Activated CD4-positive, alpha-beta T cell treated with anti-CD3 and anti-CD28 coated beads for 48 hours (primary cell): ENCODE data around the gene ASB8.
A peak's percentile ranks its signal among the peaks of the same experiment; 100 is the strongest.
"Not testable (repeated sequence)": the region's sequence is repeated elsewhere in the genome, so short reads cannot be mapped to it uniquely, and the experiment has no call there.

Source experiments
- DNase-seq: peaks from one replicate; pipeline ENCODE4 v3.0.0-alpha.2; 2020

ASB8 gene

GRCh38 chr12:48182631-48183030 is 25.3 kb upstream of the ASB8 start:
- no peak for DNase-seq

DNA sequence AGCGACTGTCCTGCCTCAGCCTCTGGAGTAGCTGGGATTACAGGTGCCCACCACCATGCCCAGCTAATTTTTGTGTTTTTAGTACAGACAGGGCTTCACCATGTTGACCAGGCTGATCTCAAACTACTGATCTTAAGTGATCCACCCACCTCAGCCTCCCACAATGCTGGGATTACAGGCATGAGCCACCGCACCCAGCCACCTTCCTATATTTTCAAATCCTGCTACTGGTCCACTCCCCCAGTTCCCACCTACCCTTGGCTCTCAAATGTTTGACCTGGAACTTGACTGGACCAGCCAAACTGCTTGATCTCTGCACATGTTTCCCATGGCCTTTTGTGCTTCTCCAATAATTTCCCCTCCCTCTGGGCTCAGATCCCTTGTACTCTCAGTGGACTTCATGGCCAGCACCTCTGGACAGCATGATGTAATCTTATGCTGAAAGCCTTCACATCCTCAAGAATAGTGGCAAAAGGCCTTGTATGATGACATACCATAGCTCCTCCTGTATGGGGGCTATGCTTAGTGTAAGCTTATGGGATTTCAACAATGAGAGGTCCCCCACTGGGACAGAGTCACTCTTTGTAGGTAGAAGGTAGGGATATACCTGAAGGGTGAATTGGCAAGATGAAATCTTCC is 23.7 kb upstream of the ASB8 start:
- DNase-seq, result no peak

DNA sequence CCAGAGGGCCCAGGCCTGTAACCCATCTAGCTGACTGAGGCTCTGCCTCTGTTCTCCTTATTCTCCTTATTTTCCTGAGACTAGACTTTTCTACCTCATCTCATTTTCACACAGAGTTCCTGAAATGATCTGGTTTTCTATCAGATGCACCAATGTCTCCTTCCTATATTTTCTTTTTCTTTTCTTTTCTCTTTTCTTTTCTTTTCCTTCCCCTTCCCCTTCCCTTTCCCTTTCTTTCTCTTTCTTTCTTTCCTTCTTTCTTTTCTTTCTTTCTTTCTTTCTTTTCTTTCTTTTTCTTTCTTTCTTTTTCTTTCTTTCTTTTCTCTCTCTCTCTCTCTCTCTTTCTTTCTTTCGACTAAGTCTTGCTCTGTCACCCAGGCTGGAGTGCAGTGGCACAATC is 23.1 kb upstream of the ASB8 start:
- DNase-seq, result no peak

GRCh38 chr12:48179466-48179865 is 22.2 kb upstream of the ASB8 start:
- no peak for DNase-seq

DNA sequence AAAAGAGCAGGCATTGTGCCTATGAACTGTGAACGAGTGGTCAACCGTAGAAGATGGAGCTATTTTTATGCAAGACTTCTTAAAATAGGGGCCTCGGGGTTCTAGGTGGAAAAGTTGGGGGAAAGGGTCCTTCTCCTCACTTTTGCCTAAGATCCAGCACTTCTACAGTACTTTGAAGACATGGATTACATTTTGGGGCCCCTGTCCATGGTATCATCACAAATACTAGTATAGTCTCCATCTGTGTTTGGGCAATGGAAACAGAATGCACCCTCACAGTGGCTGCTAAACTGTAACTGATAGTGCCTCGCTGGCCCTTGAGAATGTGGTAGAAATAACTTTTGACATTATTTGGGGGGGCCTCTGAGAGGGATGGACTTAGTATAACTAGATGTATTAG is 20.7 kb upstream of the ASB8 start:
- no peak for DNase-seq

GRCh38 chr12:48176417-48176751 is 19.1 kb upstream of the ASB8 start:
- DNase-seq, result no peak

- no peak for DNase-seq
These were observed 18.5 kb upstream of the ASB8 start for GRCh38 chr12:48175613-48176416.

- no peak for DNase-seq
These were observed 11.7 kb upstream of the ASB8 start for GRCh38 chr12:48169011-48169410.

GRCh38 chr12:48165089-48165981 is 8.0 kb upstream of the ASB8 start:
- peak; percentile 54 for DNase-seq

GRCh38 chr12:48164451-48164850 is 7.1 kb upstream of the ASB8 start:
- DNase-seq, result no peak

DNA sequence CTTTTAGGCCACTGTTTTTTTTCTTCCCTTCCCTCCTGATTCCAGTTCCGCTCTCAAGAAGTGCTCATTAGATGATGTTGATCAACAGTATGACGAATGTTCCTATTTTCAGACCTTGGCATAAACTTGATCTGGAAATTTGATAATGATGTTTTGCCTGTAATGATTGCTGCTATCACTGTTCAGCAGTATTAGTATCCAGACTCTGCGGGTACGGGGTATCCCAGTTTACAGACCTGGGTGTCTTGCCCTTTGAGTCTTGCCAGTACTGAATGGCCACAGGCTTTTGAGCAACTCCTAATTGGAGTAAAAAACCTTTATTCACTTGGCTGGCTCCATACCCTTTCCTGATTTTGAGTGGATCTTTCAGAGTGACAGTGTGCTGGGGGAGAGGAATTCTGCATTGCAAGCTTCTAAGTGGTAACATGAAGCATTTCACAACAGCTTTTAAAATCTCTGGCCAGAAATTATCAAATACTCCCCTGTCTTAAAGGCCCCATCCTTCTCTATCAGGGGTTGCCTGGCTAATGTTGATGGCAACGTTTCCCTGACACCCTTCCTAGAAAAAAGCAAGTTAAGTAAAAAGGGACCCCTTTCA is 5.9 kb upstream of the ASB8 start:
- DNase-seq, result no peak

DNA sequence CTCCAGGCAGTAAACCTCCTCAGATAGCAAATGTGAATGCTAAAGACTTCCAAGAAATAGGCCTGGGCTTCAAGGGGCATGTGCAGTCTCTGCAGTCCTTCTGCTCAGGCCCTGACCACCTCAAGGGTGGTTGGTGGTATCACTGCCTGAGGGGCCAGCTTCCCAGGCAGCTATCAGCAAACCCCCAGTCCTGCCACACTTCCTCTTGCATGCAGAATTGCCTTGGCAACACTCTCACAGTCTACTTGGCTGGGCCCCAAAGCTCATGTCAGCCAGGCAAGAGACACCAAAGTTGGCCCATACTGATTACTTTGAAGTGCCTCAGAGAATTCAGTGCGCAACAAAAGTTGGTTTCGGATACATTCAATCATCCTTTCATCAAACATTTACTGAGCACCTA is 3.5 kb upstream of the ASB8 start:
- DNase-seq, result no peak

- DNase-seq, result no peak
These were observed 2.7 kb upstream of the ASB8 start for GRCh38 chr12:48160046-48160445.

GRCh38 chr12:48157889-48158370 is 615 bp upstream of the ASB8 start:
- DNase-seq, result peak; percentile 32

DNA sequence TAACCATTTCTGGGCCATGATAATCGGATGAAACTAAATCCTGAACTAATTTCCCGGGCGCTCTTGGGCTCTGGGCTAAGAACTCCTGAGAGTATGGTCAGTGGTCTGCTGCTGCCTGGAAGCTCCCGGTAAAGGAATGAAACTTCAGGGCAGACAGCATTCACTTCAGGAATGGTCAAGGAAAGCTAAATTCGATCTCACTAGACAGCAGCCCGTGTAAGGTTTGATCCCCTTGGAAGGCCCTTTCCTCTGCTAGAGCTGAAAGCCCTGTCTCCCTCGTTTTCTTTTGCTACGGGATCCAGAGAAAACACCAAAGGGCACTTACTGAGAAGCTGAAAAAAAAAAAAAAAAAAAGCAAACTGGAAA is 680 bp downstream of the ASB8 start:
- no peak for DNase-seq

GRCh38 chr12:48155786-48156185 is 1.5 kb downstream of the ASB8 start:
- DNase-seq, result not testable (repeated sequence)

GRCh38 chr12:48151103-48151771 is 6.1 kb downstream of the ASB8 start:
- no peak for DNase-seq

DNA sequence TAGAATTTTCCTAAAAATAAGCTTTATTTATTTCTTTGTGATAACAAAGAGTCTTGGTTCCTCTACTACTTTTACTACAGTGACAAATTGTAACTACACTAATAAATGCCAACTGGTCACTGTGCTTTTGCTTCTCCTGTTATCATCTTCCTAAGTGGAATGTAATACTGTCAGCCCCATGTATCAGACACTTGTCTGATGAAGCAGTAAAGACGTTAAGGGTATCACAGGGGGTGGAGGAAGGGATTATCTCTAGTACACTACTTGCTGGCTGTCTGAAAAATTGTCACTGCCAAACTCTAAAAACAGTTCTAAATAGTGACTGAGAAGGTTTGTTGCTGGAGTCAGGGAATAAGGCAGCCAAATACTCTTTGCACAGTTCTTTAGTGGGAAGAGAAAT is 11.3 kb downstream of the ASB8 start:
- DNase-seq, result no peak

DNA sequence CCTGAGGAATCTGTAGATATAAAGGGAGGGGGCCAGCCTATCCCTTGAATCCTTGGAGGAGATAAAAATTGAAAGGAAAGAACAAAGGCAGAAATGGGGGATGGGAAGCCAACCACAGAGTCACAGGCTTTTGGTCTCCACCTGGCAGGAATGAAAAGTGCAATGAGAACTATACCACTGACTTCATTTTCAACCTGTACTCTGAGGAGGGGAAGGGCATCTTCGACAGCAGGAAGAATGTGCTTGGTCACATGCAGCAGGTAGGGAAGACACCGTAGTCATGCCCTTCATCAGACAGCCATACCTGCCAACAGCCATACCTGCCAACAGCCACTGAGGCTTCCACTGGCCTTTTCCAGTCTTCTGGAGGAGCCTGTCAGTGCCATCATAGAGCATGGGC is 13.4 kb downstream of the ASB8 start:
- DNase-seq, result no peak

- no peak for DNase-seq
These were observed 14.3 kb downstream of the ASB8 start for GRCh38 chr12:48142818-48143674.

GRCh38 chr12:48135027-48135426 is 22.3 kb downstream of the ASB8 start:
- DNase-seq, result no peak

DNA sequence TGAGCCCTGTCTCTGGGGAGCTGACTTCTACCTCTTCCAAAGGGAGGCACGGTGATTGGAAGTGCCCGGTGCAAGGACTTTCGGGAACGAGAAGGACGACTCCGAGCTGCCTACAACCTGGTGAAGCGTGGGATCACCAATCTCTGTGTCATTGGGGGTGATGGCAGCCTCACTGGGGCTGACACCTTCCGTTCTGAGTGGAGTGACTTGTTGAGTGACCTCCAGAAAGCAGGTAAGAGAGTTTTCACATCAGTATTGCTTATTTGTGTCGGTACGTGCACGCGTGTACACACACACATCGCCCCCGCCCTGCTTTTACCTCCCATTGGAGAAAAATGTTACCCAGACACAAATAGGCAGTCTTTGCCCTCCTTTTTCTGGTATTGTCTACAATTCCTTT is 24.5 kb downstream of the ASB8 start:
- no peak for DNase-seq
